CD14-positive monocyte (primary cell): ENCODE measurements around the gene SLC24A4. TPM values are rescaled to one million over a fixed set of nuclear protein-coding genes. Genes with fewer than 3 reads are reported as not detected.

Experiments
- DNase-seq, 3 donors: peaks; one replicate each; pipeline ENCODE4 v3.0.0-alpha.2; 2011 to 2022
- H2AFZ ChIP-seq: 2 replicates; pipeline ENCODE4 v1.6.0; 2012; ENCODE audit warnings: mild to moderate bottlenecking, low read depth, low read length, inconsistent platforms; ENCODE audit not compliant: insufficient read depth, poor library complexity, severe bottlenecking
- H3K27ac ChIP-seq, 2 donors: 1 replicate in 1 of 2; 2 replicates in 1 of 2; pipeline ENCODE4 v1.5.1; 2012 to 2013; ENCODE audit warnings: low read length in 2 of 2, control low read depth in 1 of 2, inconsistent platforms in 1 of 2, low read depth in 1 of 2, mild to moderate bottlenecking in 1 of 2
- H3K27me3 ChIP-seq, 2 donors: one replicate each; pipeline versions ENCODE4 v1.6.0 to v1.6.1; 2011 to 2013; ENCODE audit warnings: low read length in 2 of 2; ENCODE audit not compliant: control insufficient read depth in 2 of 2, insufficient read depth in 2 of 2
- H3K36me3 ChIP-seq, 2 donors: replicated peaks in 1 of 2; 1 replicate in 1 of 2; 2 replicates in 1 of 2; pipeline versions ENCODE4 v1.5.1 to v1.6.1; 2012 to 2013; ENCODE audit warnings: low read length in 2 of 2, control low read depth in 1 of 2, inconsistent platforms in 1 of 2, mild to moderate bottlenecking in 1 of 2; ENCODE audit not compliant: insufficient read depth in 2 of 2, control insufficient read depth in 1 of 2
- H3K4me1 ChIP-seq, 2 donors: 1 replicate in 1 of 2; 2 replicates in 1 of 2; pipeline versions ENCODE4 v1.5.1 to v1.6.1; 2012 to 2013; ENCODE audit warnings: low read length in 2 of 2, control low read depth in 1 of 2, inconsistent platforms in 1 of 2, mild to moderate bottlenecking in 1 of 2, moderate library complexity in 1 of 2; ENCODE audit not compliant: insufficient read depth in 2 of 2, control insufficient read depth in 1 of 2
- H3K4me2 ChIP-seq: replicated peaks from 2 replicates; pipeline ENCODE3; 2012; ENCODE audit warnings: low read length, moderate library complexity, mild to moderate bottlenecking; ENCODE audit not compliant: poor library complexity, severe bottlenecking; ENCODE audit errors: extremely low read depth
- H3K4me3 ChIP-seq, 3 experiments: fragments of 200-600 bp in 1 of 3; sonication (generic) in 1 of 3; replicated peaks in 1 of 3; 1 replicate in 2 of 3; 2 replicates in 1 of 3; pipeline ENCODE4 v1.5.1; 2011 to 2013; ENCODE audit warnings: low read length in 3 of 3, mild to moderate bottlenecking in 3 of 3, control low read depth in 2 of 3, low read depth in 2 of 3, inconsistent platforms in 1 of 3, moderate library complexity in 1 of 3
- H3K79me2 ChIP-seq: 2 replicates; pipeline ENCODE4 v1.6.0; 2012; ENCODE audit warnings: mild to moderate bottlenecking, control low read depth, inconsistent platforms, low read length, moderate library complexity; ENCODE audit not compliant: insufficient read depth
- H3K9ac ChIP-seq: 2 replicates; pipeline ENCODE4 v1.6.0; 2017; ENCODE audit warnings: low read length, mild to moderate bottlenecking; ENCODE audit not compliant: insufficient read depth, poor library complexity, severe bottlenecking
- H3K9me3 ChIP-seq, 2 donors: replicated peaks in 1 of 2; 1 replicate in 1 of 2; 2 replicates in 1 of 2; pipeline versions ENCODE4 v1.5.1 to v1.6.1; 2012 to 2013; ENCODE audit warnings: low read length in 2 of 2, control low read depth in 1 of 2; ENCODE audit not compliant: control insufficient read depth in 1 of 2, insufficient read depth in 1 of 2
- H4K20me1 ChIP-seq: 2 replicates; pipeline ENCODE4 v1.6.0; 2012; ENCODE audit warnings: mild to moderate bottlenecking, low read length, control low read depth, moderate library complexity; ENCODE audit not compliant: insufficient read depth
- H3K27ac Mint-ChIP-seq, 7 donors: one replicate each; pipeline ENCODE4 v1.8.0; 2020; ENCODE audit warnings: mild to moderate bottlenecking in 7 of 7, mixed read lengths in 7 of 7, moderate library complexity in 6 of 7, inconsistent platforms in 2 of 7
- H3K27me3 Mint-ChIP-seq, 3 donors: one replicate each; pipeline ENCODE4 v1.8.0; 2021 to 2022; ENCODE audit warnings: low read depth in 3 of 3, mild to moderate bottlenecking in 3 of 3, mixed read lengths in 3 of 3, moderate library complexity in 3 of 3, inconsistent platforms in 1 of 3
- H3K36me3 Mint-ChIP-seq, 2 donors: one replicate each; pipeline ENCODE4 v1.8.0; 2020; ENCODE audit warnings: mixed read lengths in 2 of 2, inconsistent platforms in 1 of 2, mild to moderate bottlenecking in 1 of 2
- H3K4me1 Mint-ChIP-seq: one replicate; pipeline ENCODE4 v1.8.0; 2020; ENCODE audit warnings: mild to moderate bottlenecking, mixed read lengths
- H3K4me3 Mint-ChIP-seq, 2 donors: one replicate each; pipeline ENCODE4 v1.8.0; 2020; ENCODE audit warnings: mild to moderate bottlenecking in 2 of 2, mixed read lengths in 2 of 2, moderate library complexity in 1 of 2
- H3K9me3 Mint-ChIP-seq, 7 donors: one replicate each; pipeline ENCODE4 v1.8.0; 2020 to 2022; ENCODE audit warnings: mixed read lengths in 7 of 7, mild to moderate bottlenecking in 6 of 7, moderate library complexity in 6 of 7, inconsistent platforms in 2 of 7
- CTCF ChIP-seq: fragments of 200-600 bp; IDR thresholded peaks from one replicate; pipeline ENCODE4 v1.8.0; 2022; ENCODE audit warnings: antibody characterized with exemption, mild to moderate bottlenecking
- WGBS: methylation state at CpG from one replicate; pipeline ENCODE4 v1.1.5; 2013; ENCODE audit warnings: missing lambda C conversion rate; ENCODE audit not compliant: insufficient coverage; 5-methylcytosine and 5-hydroxymethylcytosine counted together
- intact Hi-C, 2 donors: fragments of 100-400 bp; cut with micrococcal nuclease; formaldehyde crosslinking; loops; one replicate each; pipeline versions ENCODE4 v1.15.0 to v1.15.1; 2023
- polyA plus RNA-seq, 3 donors: library from polyadenylated mRNA; depleted of rRNA in 1 of 3; unstranded in 2 of 3; stranded (reverse) in 1 of 3; fragments of 300-500 nt in 2 of 3; fragments of >200 nt in 1 of 3; fragmentation: Illumina TruSeq in 2 of 3; gene quantifications; 1 replicate in 2 of 3; 2 replicates in 1 of 3; pipeline ENCODE4 v1.2.3, GENCODE V29; 2012 to 2021

The SLC24A4 gene
- polyA plus RNA-seq, 3 donors: 20.0 to 41.9 (median 26.5) TPM

GRCh38 chr14:92459030-92459949, 136.3 kb downstream of the SLC24A4 start:
- H3K4me2 ChIP-seq: peak overlapping the region; percentile 16
- peak overlapping the region in 1 of 2 donors; percentile 7 for H3K27ac ChIP-seq
- peaks cover 40% of the 10 kb centered on the region for H3K79me2 ChIP-seq
- H3K9ac ChIP-seq: no peak overlapping the region
- Mint-ChIP-seq H3K27ac (peak overlapping the region in 4 of 7 donors; percentile 50 to 78 (median 72)), H3K4me1 (peaks cover 72% of the 10 kb centered on the region), H3K4me3 (no peak overlapping the region), H3K27me3 (no peaks in the 10 kb centered on the region), H3K9me3 (peaks cover 0 to 3% (median 0%) of the 10 kb centered on the region in 7 donors), H3K36me3 (peaks cover 45 to 63% of the 10 kb centered on the region in 2 donors)
- intact Hi-C loops: loop anchor here (5.0 to 10.0 kb wide), 2 partner anchors 74 to 322 kb away; no protein-coding TSS in a partner anchor
- peaks cover 69 to 80% of the 10 kb centered on the region in 2 donors for H3K4me1 ChIP-seq
- 60% methylated on average over 11 of the region's 18 CpGs for WGBS
- H3K36me3 ChIP-seq: peaks cover 6 to 27% of the 10 kb centered on the region in 2 donors
- H4K20me1 ChIP-seq: peaks cover 3% of the 10 kb centered on the region
- no peaks in the 10 kb centered on the region for H3K9me3 ChIP-seq
- no peaks in the 10 kb centered on the region for H3K27me3 ChIP-seq
- TF ChIP-seq CTCF: no peak
- DNase-seq: no peak
- no peak overlapping the region for H2AFZ ChIP-seq
- H3K4me3 ChIP-seq: no peak overlapping the region

- peak overlapping the region in 1 of 3 experiments; percentile 80 for H3K4me3 ChIP-seq
- peaks cover 9% of the 10 kb centered on the region for H4K20me1 ChIP-seq
- no peaks in the 10 kb centered on the region for H3K27me3 Mint-ChIP-seq
- WGBS: 81% methylated on average over 8 of the region's 12 CpGs
- intact Hi-C loops: loop anchor here (5.0 to 10.0 kb wide), 5 partner anchors 55 to 323 kb away; partner anchors contain the start of gene RIN3 (in 1 of the 2)
- H3K9me3 Mint-ChIP-seq: peaks cover 0 to 3% (median 0%) of the 10 kb centered on the region in 7 donors
- H3K27ac ChIP-seq: peak overlapping the region; percentile 71 to 90
- H3K4me1 ChIP-seq: peaks cover 76 to 87% of the 10 kb centered on the region in 2 donors
- peak overlapping the region; percentile 78 for H3K4me2 ChIP-seq
- H3K27me3 ChIP-seq: no peaks in the 10 kb centered on the region
- peaks cover 47% of the 10 kb centered on the region for H3K79me2 ChIP-seq
- no peaks in the 10 kb centered on the region for H3K9me3 ChIP-seq
- peaks cover 6 to 33% of the 10 kb centered on the region in 2 donors for H3K36me3 ChIP-seq
- H3K4me1 Mint-ChIP-seq: peaks cover 79% of the 10 kb centered on the region
- peak overlapping the region in 6 of 7 donors; percentile 76 to 96 (median 92) for H3K27ac Mint-ChIP-seq
- no peak for DNase-seq
- peak; percentile 39 for TF ChIP-seq CTCF
- H3K36me3 Mint-ChIP-seq: peaks cover 43 to 63% of the 10 kb centered on the region in 2 donors
- no peak overlapping the region for H2AFZ ChIP-seq
- no peak overlapping the region for H3K4me3 Mint-ChIP-seq
- H3K9ac ChIP-seq: peak overlapping the region; percentile 66
Measured at GRCh38 chr14:92459950-92460421, 137.0 kb downstream of the SLC24A4 start.
